Limb (tissue), 2 donors: ENCODE results near the gene OCA2.
A peak's percentile ranks its signal among the peaks of the same experiment; 100 is the strongest.

ENCODE experiments used
- DNase-seq, 2 donors: peaks; one replicate each; pipeline ENCODE4 v3.0.0-alpha.2; 2016; ENCODE audit errors: extremely low spot score in 2 of 2

OCA2 gene

DNA sequence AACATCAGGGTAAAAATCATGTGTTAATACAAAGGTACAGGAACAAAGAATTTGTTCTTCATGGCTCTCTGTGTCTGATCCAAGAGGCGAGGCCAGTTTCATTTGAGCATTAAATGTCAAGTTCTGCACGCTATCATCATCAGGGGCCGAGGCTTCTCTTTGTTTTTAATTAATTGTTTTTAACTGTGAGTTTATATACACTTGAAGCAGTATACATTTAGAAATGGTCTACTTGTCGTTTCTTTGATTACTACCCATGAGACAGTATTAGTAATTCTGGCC, 21.2 kb upstream of the OCA2 start:
- DNase-seq, result no peak

DNA sequence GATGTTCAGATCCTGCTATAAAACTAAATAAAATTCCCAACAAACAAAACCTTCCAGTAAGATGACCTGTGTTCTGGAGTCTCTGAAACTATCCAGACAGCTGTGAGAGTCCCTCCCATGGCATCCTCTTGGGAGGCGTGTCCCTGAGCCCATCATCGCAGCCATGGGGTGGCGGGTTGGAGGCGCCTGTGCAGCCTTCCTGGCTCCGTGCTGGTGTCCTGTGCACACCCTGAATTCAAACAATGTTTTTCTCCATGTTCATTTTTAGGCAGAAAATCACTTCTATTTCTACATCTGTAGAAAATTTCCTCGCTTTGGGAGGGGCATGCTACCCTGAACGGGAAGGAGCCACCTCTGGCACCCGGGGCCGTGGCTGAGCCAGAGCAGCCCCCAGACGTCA, 19.4 kb upstream of the OCA2 start:
- DNase-seq, result no peak

DNA sequence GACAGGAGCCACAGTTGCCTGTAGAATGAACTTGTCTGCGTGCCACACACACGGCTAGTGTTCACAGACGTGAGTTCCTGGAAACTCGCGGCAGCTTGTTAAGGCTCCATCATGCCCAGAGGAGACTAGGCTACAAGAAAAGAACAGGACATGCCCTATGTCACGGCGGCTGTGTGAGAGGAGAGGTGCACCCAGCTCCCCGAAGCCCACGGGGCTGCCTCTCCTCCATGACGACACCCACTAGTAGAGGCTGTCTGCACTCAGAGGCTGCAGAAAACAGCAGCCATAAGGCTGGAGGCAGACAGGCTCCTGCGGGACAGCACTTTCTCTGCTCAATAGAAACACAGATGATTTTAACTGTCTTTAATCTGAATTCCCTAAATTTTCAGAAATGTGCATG, 19.0 kb upstream of the OCA2 start:
- no peak for DNase-seq

DNA sequence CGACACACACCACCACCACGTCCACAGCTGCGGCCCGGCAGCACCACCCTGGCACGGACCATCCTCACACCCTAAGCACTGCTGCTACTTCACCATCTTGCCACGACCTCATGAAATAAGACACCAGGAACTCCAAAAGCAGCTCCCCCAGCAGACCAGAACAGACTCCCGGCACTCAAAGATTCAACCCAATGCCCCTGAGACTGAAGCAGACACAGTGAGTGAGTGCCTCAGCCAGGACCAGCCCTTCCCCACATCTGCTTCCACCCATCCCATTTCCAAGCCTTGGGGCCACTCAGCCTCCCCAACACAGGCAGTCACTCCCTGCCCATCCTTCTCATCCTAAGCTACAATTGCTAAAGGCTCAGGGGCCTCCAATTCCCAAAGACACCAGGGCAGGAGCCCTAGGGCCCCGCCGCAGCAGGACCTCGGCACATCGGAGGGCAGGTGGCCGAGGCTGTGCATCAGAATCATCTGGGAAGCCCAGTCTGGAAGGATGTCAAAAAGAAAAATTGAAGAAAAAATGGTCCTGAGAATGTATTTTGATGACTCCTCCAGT, 18.4 kb upstream of the OCA2 start:
- no peak for DNase-seq

DNA sequence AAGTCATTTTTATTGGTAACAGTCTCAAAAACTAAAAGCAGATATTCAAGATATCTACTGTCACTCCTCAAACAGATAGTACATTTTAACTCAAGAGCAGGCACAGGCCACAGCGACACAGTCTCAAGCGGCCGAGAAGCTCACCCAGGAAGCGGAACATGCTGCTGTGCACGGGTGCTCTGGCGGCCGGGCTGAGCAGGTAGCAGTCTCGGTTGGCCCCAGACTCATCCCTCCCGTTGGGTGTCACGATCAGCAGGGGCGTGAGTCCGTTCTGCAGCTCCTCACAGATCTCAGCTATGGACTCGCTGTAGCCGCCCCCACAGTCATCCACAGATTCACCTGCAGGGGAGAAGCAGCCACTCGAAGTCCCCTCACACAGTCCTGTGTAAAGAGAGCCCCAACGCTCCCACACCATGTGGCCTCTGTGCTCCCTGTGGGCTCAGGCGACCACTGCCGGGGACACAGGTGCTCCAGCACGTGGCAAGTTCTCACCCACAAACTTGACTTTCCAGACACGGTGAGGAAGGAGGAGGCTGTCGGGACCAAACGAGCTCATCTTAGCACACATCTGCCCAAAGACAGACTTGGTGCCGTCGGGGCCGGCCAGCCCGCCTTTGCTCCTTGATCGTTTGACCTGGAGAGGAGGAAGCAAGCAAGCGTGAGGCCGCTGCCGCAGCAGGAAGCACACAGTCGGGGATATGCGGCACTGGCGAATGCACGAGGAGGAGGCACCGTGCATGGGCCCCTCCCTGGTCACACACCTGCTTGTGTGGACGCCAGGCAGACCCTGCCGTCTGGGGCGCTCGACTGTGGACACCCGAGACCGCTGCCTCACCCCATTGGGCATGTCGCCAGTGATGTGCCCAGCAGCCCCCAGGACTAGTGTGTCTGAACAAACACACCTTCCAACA, 17.7 kb upstream of the OCA2 start:
- DNase-seq, result no peak

DNA sequence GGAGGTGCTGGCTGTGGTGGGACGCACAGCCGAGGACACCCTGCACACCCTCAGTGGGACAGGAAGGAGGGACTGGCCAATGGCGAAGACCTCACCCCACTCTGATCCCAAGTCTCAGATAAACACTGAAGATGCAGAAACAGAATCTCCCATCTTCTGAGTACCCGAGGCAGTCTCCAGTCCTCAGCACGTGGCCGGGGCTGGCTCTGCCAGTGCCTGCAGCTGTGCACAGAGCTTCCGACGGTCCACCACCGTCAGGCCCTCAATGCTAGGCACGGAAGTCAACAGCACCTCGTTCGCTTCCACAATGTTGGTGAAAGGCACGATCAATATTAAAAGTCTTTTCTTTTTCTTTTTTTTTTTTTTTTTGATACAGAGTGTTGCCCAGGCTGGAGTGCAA, 16.8 kb upstream of the OCA2 start:
- DNase-seq, result no peak

DNA sequence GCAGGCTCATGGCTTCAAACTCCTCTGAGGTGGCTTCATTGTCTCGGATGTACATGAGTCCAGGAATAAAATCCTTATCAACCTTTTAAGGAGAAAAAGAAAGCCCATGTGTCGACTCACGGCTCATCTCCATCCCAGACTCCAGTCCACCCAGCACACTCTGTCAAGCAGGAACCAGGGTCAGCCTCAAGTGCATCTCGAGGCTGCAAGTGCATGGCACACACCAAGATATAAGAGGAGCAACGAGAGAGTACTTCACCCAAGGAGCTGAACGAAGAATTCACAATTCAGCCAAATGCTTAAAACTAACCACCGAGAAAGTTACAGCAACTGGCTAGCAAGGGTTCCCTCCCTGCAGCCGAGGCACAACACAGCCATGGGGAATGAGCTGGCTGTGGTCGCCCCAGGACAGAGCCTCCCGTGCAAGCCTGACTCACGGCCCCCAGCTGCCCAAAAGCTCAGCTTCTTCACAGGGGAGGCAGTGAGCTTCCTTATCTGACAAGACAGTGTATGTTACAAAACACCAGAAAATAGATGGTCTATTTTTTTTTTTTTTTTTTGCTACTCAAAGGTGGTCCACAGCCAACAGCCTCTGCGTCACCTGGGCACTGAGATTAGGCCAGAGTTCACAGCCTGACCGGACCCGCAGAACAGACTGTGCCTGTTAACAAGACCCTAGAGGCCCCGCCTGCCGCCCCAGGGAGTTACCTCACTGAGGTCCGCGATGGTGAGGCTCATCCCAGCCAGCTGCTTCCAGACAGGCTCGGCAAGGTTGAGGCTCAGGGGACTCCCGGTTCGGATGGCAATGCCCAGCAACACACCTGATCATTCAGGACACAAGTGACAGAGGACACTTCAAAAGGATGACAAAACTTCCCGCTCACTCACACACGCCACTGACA, 15.9 kb upstream of the OCA2 start:
- peak in 1 of 2 donors; percentile 27 for DNase-seq

DNA sequence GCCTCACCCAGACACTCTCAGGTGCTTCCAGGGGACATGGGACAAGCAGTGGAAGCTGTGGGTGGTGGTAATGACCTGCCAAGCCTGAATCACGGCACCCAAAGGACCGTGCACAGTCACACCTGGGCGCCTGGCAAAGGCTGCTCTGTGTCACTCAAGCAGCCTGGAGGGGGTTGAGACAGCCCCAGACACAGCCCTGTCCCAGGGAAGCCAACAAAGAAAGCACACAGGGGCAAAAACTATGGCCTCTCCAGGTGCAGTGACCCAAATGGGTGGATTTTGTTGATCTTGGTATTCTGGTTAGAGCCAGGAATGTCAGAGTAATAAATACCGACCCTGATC, 15.0 kb upstream of the OCA2 start:
- no peak for DNase-seq

DNA sequence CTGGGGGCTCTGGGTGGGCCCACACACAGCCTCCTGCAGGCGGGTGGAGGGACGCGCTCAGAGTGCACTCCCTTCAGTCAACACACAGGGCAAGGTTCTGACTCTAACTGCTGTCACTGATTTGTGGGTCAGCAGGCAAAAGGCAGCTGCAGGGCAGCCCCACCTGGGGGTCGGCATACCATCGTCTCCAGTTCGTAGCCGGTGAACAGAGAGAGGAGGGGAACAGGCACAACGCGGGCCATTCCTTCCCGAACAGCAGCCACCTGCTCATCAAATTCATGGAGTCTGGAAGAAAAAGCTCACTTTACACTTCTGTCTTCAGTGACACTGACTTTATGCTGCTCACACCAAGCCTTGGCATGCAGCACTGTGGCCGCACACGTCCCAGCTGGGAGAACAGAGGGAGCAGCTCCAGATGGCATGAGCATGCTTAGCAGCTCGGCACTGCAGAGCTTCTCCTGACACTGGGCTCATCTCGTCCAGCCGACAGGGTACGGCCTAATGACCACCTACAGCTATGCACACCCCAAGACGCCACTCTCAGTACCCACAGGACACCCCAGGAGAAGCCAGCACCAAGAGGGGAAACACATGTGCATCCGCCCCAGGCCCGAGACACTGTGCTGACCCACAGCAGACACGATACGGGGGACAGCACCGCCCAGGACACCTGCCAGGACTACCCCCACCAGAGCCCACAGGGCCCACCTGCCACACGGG, 14.4 kb upstream of the OCA2 start:
- peak in 1 of 2 donors; percentile 26 for DNase-seq

DNA sequence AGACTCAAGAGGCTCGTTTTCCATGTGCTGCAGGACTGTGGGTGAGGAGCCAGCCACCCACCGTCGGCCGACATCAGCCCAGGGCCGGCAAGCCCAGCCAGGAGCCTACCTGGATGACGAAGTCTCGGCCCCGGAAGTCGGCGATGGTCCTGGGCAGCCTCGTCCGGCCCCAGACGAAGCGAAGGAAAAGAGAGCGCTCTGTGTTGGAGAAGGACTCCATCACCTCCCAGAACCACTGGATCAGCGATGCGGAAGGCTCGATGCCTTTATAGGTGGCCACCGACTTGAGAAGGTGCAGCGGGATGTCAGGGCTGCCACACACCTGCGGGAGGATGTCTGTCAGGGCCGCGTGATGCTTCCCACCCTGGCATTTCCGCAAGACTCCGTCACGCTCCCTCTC, 13.8 kb upstream of the OCA2 start:
- DNase-seq, result no peak

DNA sequence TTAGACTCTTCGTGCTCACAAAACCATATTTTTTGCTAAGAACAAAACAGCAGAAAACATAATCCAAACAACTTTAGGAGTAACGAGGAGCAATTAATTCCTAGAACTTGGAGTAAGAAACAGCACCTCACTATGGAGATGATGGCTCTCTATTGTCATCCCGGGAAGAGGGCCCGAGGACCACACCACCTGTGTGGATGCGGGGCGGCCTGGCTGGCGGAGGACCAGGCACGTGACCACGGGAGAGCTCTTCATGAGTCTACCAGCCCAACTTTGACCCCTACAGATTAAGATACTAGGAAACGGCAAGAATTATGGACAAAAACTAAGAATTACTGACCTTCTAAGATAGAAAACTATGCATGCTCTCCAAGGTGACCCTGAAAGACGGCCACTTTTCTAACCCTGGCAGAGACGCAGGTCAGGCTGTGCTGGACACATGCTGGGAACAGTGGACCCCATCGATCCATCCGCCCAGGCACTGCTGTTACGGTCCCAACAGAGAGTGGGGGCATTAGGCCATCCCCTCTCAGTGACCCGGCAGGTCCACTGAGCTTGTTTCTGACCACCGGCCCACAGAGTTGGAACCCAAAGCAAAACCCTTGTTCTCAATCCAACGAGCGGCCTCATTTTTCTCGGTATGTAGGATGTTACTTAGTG, 13.1 kb upstream of the OCA2 start:
- peak in 1 of 2 donors; percentile 12 for DNase-seq

DNA sequence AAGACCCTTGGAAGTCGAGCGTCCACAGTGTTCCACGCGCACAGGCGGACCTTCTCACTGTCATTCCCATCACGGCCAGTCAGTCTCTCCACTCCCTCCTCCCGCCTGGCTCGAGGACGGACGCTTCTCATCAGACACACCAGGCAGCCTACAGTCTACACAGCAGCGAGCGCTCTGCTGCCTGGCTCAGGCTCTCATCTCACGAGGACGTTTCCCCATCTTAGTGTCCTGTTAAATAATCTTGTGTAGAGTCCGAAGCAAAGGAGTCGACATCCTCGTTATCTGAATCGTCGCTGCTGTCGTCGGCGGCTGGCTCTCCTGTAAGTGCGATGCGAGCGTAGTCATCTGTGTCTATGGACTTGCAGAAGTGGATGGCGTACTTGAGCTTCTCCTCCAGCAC, 12.4 kb upstream of the OCA2 start:
- peak in 1 of 2 donors; percentile 11 for DNase-seq

DNA sequence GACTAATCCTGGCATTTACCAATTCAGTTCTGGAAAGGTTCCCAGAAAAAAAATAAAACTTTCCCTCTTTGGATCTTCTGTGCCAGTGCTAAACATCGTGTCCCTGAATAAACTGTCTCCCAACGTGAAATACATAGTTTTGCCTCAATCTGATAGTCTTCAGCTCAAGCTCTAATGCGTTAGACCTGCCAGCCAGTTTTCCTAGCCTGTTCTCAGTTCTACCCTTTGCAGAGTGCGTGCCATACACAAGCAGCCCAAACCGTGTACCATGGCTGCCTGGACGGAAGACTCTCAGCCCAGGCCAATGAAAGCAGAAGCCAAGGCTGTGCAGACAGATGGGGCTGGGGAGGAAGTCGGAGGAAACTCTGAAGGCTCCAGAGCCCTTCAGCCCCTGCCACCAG, 11.4 kb upstream of the OCA2 start:
- peak in 1 of 2 donors; percentile 21 for DNase-seq

DNA sequence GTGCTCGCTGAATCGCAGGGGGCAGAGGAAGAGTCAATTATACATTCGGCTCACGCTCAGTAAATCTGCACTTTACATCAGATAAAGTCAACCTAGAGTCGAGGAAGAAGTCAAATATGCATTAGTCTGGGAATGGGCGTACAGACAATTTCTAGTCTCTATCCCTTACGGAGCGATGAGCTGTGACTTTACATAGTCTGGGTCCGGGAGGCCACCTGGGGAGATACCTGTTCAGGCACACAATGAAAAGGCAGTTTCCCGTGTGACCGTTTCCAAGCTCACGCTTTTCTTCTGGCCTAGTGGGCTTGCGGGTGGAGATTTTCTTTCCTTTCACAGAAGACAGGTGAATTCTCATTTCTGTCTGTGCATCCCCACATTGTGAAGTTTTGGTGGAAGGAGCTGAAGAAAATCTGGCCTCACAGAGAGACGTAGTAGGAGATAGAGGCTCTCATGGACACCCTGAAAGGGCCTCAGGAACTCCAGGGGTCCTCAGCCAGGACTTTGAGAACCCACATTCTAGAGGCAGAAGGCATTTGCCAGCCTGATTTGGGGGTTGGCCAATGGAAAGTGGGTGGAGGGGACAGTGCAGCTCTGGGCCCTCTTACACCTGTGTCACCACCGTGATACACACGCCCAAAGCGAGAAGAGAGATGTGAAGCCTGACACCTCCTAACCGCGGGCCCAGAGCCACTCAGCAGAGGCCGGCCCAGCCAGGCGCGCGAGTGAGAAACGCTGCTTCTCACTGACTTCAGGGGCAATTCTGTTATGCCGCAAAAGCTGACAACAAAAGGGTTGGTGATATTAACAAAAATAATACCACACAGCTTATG, 10.7 kb upstream of the OCA2 start:
- peak in 1 of 2 donors; percentile 19 for DNase-seq

DNA sequence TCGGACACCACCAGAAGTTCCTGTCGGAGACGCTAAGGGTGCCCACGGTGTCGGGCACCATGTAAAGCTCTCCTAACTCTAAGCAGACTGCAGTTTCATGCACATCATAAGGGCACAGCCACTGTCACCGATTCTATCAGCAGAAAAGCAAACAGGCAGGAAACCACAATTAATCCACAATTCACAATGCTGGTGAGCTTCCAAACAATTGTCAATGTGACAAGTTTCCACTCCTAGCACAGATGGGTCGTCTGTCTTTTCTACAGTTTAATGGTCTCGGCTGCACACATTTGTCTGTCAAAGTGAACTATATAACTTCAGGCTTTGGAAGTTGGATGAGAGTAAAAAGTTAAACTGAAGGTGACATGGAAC, 8.8 kb upstream of the OCA2 start:
- DNase-seq, result no peak

DNA sequence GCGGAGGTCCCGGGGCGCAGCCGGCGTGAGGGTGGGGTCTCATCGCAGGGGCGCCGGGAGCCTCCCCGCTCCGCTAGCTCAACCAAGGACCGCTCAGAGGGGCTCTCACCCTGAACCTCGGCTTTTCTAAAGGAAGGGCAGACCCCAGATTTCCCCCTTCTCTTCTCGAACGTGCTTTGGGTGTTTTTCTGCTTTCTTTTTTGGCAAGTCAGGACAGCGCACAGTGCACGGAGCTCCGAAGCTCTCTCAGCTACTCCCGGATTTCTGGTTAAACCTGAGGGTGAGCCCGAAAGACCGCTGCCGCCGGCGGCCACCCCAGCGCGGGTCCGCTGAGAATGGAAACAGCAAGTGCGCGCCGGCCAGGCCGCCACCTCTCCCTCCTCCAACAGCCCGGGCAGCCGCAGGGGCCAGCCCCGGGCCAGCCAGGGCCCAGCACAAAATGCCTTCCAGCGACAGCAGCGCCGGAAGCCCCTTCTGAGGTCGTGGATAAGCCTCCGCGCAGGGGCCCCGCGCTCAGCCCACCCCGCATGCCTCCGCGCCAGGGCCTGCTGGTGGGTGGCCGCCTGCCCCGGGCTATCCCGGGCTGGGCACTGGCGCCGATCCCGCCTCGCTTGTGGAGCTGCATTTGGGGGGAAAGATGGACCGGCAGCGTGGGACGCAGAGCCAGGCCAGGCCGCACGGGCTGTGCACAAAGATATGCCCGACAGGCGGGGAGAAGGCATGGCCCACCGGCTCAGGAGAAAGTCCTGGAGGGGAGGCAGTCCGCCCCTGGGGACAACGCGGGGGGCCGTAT, 8.2 kb upstream of the OCA2 start:
- DNase-seq, result peak in 1 of 2 donors; percentile 64

DNA sequence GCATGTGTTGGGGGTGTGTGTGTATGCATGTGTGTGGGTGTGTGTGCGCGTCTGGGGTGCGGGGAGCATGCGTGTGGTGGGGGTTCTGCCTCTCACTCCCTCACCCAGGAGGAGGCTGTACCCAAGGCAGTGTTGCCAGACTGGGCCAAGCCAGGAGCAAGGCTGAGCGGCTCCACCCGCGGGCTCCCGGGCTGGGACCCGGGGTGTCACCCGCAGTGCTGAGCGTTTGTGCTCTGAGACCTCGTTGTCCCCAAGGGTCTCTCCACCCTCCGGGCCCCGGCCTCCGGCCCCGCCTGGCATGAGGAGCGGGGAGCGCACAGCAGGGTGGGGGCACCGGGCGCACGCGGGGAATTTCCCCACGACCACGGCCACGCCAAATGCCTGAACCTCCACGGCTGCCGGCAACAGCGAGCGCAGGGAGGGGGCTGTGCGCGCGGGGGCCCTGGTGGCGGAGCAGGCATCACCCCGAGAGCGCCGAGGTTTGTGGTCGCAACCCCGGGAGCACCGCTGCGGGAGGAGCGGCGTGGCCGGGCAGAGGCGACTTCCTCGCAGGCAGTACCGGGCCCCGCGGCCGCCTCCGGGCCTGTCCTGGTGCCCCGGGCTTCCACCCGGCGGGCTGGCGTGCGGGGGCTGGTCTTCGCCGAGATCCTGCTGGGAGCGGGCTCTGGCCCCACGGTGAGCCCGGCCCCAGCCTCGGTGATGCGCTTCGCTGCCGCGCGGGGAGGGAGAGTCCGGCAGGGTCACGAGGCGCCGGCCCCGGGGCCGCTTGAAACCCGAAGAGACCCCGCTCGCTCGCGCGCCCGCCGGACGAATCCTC, 7.4 kb upstream of the OCA2 start:
- DNase-seq, result peak in 1 of 2 donors; percentile 62

DNA sequence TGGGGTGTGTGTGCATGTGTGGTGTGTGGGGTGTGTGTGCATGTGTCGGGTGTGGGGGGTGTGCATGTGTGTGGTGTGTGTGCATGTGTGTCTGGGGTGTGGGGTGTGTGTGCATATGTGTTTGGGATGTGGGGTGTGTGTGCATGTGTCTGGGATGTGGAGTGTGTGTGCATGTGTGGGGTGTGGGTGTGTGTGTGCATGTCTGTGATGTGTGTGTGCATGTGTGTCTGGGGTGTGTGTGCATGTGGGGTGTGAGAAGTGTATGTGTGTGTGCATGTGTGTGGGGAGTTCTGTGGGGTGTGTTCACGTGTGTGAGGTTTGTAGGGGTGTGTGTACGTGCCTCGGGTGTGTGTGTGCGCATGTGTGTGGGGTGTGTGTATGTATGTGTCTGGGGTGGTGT, 6.7 kb upstream of the OCA2 start:
- peak in 1 of 2 donors; percentile 24 for DNase-seq
